Measurements from ENCODE around the gene ZNF853.

GRCh38 chr7:6656413-6656812 lies 41.0 kb downstream of the ZNF853 start:
- no peak for TF ChIP-seq CTCF (IDR thresholded peaks at IDR 0.05; ENCODE audit: insufficient read depth, low read depth, low read length)
- TF ChIP-seq EZH2 (IDR thresholded peaks at IDR 0.05; ENCODE audit: insufficient read depth, low read length) = no peak

All from astrocyte (in vitro differentiated cells and primary cell).